IMR-90 (cell line): ENCODE data around the gene NDST3. TPM values are rescaled to one million over a fixed set of nuclear protein-coding genes. Genes with fewer than 3 reads are reported as not detected.

Source experiments
- ATAC-seq: fragments of 200-7000 bp; cut with Tn5 transposase; 2 replicates; pipeline ENCODE4 v1.9.1; 2020; ENCODE audit warnings: low read depth, mild to moderate bottlenecking, moderate library complexity
- BruUV-seq: library from RNA; stranded (reverse); fragments of 400-500 nt; replicated peaks from 2 replicates; lab custom pipeline; 2021; lab: Mats Ljungman, UMichigan
- CTCF ChIA-PET: fragments of 300-600 bp; formaldehyde crosslinking; extraction: SDS; loops from one replicate; lab custom pipeline; 2021; ENCODE audit warnings: antibody characterized with exemption; lab: Yijun Ruan, JAX
- POLR2A ChIA-PET: fragments of 300-600 bp; sonication (Branson Sonifier 250); formaldehyde crosslinking; loops from one replicate; lab custom pipeline; 2022; ENCODE audit warnings: antibody characterized with exemption; ENCODE audit not compliant: unreplicated experiment; lab: Charles Lee
- DNase-seq: peaks from one replicate; pipeline ENCODE4 v3.0.0; 2013
- H2AFZ ChIP-seq: replicated peaks from 2 replicates; pipeline ENCODE3; 2013; ENCODE audit warnings: low read length, mild to moderate bottlenecking; ENCODE audit not compliant: poor library complexity
- H2AK5ac ChIP-seq: 2 replicates; pipeline ENCODE4 v1.6.1; 2013; ENCODE audit warnings: low read depth, low read length, inconsistent platforms
- H2AK9ac ChIP-seq: replicated peaks from 2 replicates; pipeline ENCODE3; 2013; ENCODE audit warnings: mild to moderate bottlenecking, low read depth, low read length, moderate library complexity; ENCODE audit not compliant: poor library complexity
- H2BK120ac ChIP-seq: 2 replicates; pipeline ENCODE4 v1.6.1; 2013; ENCODE audit warnings: low read depth, low read length, inconsistent platforms
- H2BK15ac ChIP-seq: 3 replicates; pipeline ENCODE4 v1.6.1; 2013; ENCODE audit warnings: low read depth, low read length, inconsistent platforms
- H2BK20ac ChIP-seq: 2 replicates; pipeline ENCODE4 v1.6.1; 2013; ENCODE audit warnings: low read depth, mild to moderate bottlenecking, inconsistent platforms, low read length, moderate library complexity
- H2BK5ac ChIP-seq: 2 replicates; pipeline ENCODE4 v1.6.1; 2013; ENCODE audit warnings: mild to moderate bottlenecking, low read depth, low read length, inconsistent platforms; ENCODE audit not compliant: poor library complexity, severe bottlenecking
- H3K14ac ChIP-seq: replicated peaks from 2 replicates; pipeline ENCODE4 v1.6.1; 2013; ENCODE audit warnings: low read depth, low read length, inconsistent platforms
- H3K18ac ChIP-seq: 2 replicates; pipeline ENCODE4 v1.6.1; 2013; ENCODE audit warnings: low read depth, low read length, control low read depth
- H3K23ac ChIP-seq: 2 replicates; pipeline ENCODE4 v1.6.1; 2013; ENCODE audit warnings: low read depth, low read length, inconsistent platforms
- H3K27ac ChIP-seq: 2 replicates; pipeline ENCODE4 v1.5.1; 2013; ENCODE audit warnings: mild to moderate bottlenecking, control low read depth, low read length; ENCODE audit not compliant: insufficient read depth
- H3K27me3 ChIP-seq: 2 replicates; pipeline ENCODE4 v1.6.1; 2013; ENCODE audit warnings: low read length; ENCODE audit not compliant: control insufficient read depth, insufficient read depth
- H3K36me3 ChIP-seq: 2 replicates; pipeline ENCODE4 v1.6.1; 2013; ENCODE audit warnings: low read length, mixed read lengths; ENCODE audit not compliant: control insufficient read depth, insufficient read depth
- H3K4ac ChIP-seq: 2 replicates; pipeline ENCODE4 v1.6.1; 2013; ENCODE audit warnings: low read depth, low read length, inconsistent platforms
- H3K4me1 ChIP-seq: 2 replicates; pipeline ENCODE4 v1.6.1; 2013; ENCODE audit warnings: low read length, mixed read lengths; ENCODE audit not compliant: control insufficient read depth, insufficient read depth
- H3K4me2 ChIP-seq: 2 replicates; pipeline ENCODE4 v1.6.1; 2013; ENCODE audit warnings: low read depth, mild to moderate bottlenecking, control low read depth, low read length, moderate library complexity
- H3K4me3 ChIP-seq: 2 replicates; pipeline ENCODE4 v1.5.1; 2013; ENCODE audit warnings: low read depth, mild to moderate bottlenecking, control low read depth, low read length, moderate library complexity; ENCODE audit not compliant: insufficient read depth
- H3K56ac ChIP-seq: 2 replicates; pipeline ENCODE4 v1.6.1; 2013; ENCODE audit warnings: low read length, inconsistent platforms; ENCODE audit not compliant: insufficient read depth; ENCODE audit errors: extremely low read depth
- H3K79me1 ChIP-seq, 2 experiments: 2 replicates each; pipeline ENCODE4 v1.6.1; 2013; ENCODE audit warnings: low read length in 2 of 2, inconsistent platforms in 1 of 2, low read depth in 1 of 2
- H3K9ac ChIP-seq: 2 replicates; pipeline ENCODE4 v1.6.1; 2013; ENCODE audit warnings: low read depth, low read length, control low read depth
- H3K9me1 ChIP-seq: 2 replicates; pipeline ENCODE4 v1.6.1; 2013; ENCODE audit warnings: low read length, inconsistent platforms; ENCODE audit not compliant: insufficient read depth
- H3K9me3 ChIP-seq: 2 replicates; pipeline ENCODE4 v1.6.1; 2013; ENCODE audit warnings: low read length; ENCODE audit not compliant: control insufficient read depth, insufficient read depth
- H4K20me1 ChIP-seq: 2 replicates; pipeline ENCODE4 v1.6.1; 2013; ENCODE audit warnings: low read length, inconsistent platforms; ENCODE audit not compliant: insufficient read depth
- H4K5ac ChIP-seq: 2 replicates; pipeline ENCODE4 v1.6.1; 2013; ENCODE audit warnings: mild to moderate bottlenecking, low read depth, low read length, control low read depth
- H4K8ac ChIP-seq, 2 experiments: 2 replicates each; pipeline ENCODE4 v1.6.1; 2013; ENCODE audit warnings: low read depth in 2 of 2, low read length in 2 of 2, control low read depth in 1 of 2, inconsistent platforms in 1 of 2
- H4K91ac ChIP-seq: 2 replicates; pipeline ENCODE4 v1.6.1; 2013; ENCODE audit warnings: low read depth, low read length, inconsistent platforms; ENCODE audit not compliant: insufficient read depth
- SMC3 ChIP-seq: fragments of 150-350 bp; IDR thresholded peaks from 2 replicates; pipeline ENCODE4 v1.6.1; 2016; ENCODE audit warnings: low read depth, mild to moderate bottlenecking, antibody characterized with exemption, low read length, moderate library complexity
- USF2 ChIP-seq: fragments of 150-350 bp; IDR thresholded peaks from 2 replicates; pipeline ENCODE4 v1.6.1; 2017; ENCODE audit warnings: mild to moderate bottlenecking, antibody characterized with exemption, low read length, low read depth
- WGBS, 2 experiments: methylation state at CpG; one replicate each; pipeline versions ENCODE4 v1.1.5 to v1.1.7; 2013; ENCODE audit warnings: missing lambda C conversion rate in 2 of 2; ENCODE audit not compliant: insufficient read length in 1 of 2; ENCODE audit errors: extremely low coverage in 2 of 2; 5-methylcytosine and 5-hydroxymethylcytosine counted together
- dilution Hi-C: fragments of 300-500 bp; cut with HindIII; formaldehyde crosslinking; loops from one replicate; pipeline ENCODE4 v1.14.3; 2018; ENCODE audit warnings: low sequenced_read_pairs; ENCODE audit not compliant: unreplicated experiment
- in situ Hi-C: fragments of 300-500 bp; cut with MboI; formaldehyde crosslinking; loops from 3 replicates; pipeline ENCODE4 v1.14.3; 2019; ENCODE audit warnings: low sequenced_read_pairs, inconsistent platforms, mixed read lengths
- intact Hi-C: fragments of 100-400 bp; cut with micrococcal nuclease; formaldehyde crosslinking; loops from 2 replicates; pipeline ENCODE4 v1.10.0; 2022
- polyA plus RNA-seq, 3 experiments: library from polyadenylated mRNA; depleted of rRNA; stranded (reverse); fragments of >200 nt; gene quantifications; 2 replicates each; pipeline ENCODE4 v1.2.3, GENCODE V29; 2012; ENCODE audit warnings: low replicate concordance in 1 of 3
- total RNA-seq: library from RNA; depleted of rRNA; stranded (reverse); fragments of >200 nt; gene quantifications from 2 replicates; pipeline ENCODE4 v1.2.3, GENCODE V29; 2012

NDST3 gene
- total and polyA plus RNA-seq, 2 of the 4 experiments (the other 2 are of a cell fraction): 0.10 to 0.18 TPM

GRCh38 chr4:118047043-118047442 is 12.8 kb downstream of the NDST3 start (continued):
- TF ChIP-seq SMC3: no peak

- no peak for TF ChIP-seq USF2
- dilution Hi-C loops: no loop called here
- no peak overlapping the region for H3K4me3 ChIP-seq
- no peak overlapping the region for H3K14ac ChIP-seq
- no peaks in the 10 kb centered on the region for H3K9me3 ChIP-seq
- no peak for DNase-seq
- no peak overlapping the region for H3K27ac ChIP-seq
- no TSS peak for BruUV-seq
- no peak overlapping the region for H3K18ac ChIP-seq
- H2AFZ ChIP-seq: no peak overlapping the region
- no peak overlapping the region for H3K56ac ChIP-seq
- H3K4me2 ChIP-seq: no peak overlapping the region
- no peaks in the 10 kb centered on the region for H3K4me1 ChIP-seq
- CTCF ChIA-PET: no interaction called here
- no peaks in the 10 kb centered on the region for H4K20me1 ChIP-seq
- H3K9me1 ChIP-seq: no peaks in the 10 kb centered on the region
- no peak overlapping the region for H2AK5ac ChIP-seq
- intact Hi-C loops: no loop called here
- POLR2A ChIA-PET: no interaction called here
- no peak overlapping the region for H2BK5ac ChIP-seq
- no peak overlapping the region for H3K23ac ChIP-seq
- in situ Hi-C loops: no loop called here
- no peak overlapping the region for H4K8ac ChIP-seq
- H3K36me3 ChIP-seq: no peaks in the 10 kb centered on the region
- H3K79me1 ChIP-seq: no peaks in the 10 kb centered on the region
- no peak overlapping the region for H3K4ac ChIP-seq
- no peak overlapping the region for H2BK15ac ChIP-seq
- no peak overlapping the region for H2BK120ac ChIP-seq
- H3K9ac ChIP-seq: no peak overlapping the region
- no peaks in the 10 kb centered on the region for H3K27me3 ChIP-seq
- H2BK20ac ChIP-seq: no peak overlapping the region
- H2AK9ac ChIP-seq: no peak overlapping the region
- no peak overlapping the region for H4K91ac ChIP-seq
- no peak for ATAC-seq
- no peak overlapping the region for H4K5ac ChIP-seq
- no CpG with 5 or more reads among the region's 2 CpGs for WGBS, 2 experiments
Measured at GRCh38 chr4:118058955-118059354, 24.7 kb downstream of the NDST3 start.
